Measurements from ENCODE around the gene TRAF2.

Gene TRAF2

GRCh38 chr9:136963341-136963740, 77.0 kb downstream of the TRAF2 start:
- no peak for TF ChIP-seq FOXM1 (IDR thresholded peaks at IDR 0.05; ENCODE audit: borderline replicate concordance, low read depth)
- TF ChIP-seq MAX (IDR thresholded peaks at IDR 0.05), result no peak
- no peak for TF ChIP-seq NFIC (IDR thresholded peaks at IDR 0.05)
- TF ChIP-seq TCF12 (IDR thresholded peaks at IDR 0.05; ENCODE audit: low read depth), result no peak
- no peak for TF ChIP-seq CEBPB (IDR thresholded peaks at IDR 0.05)
- no peak for TF ChIP-seq ZBTB7A (IDR thresholded peaks at IDR 0.05; ENCODE audit: low read depth)
- no peak for TF ChIP-seq TEAD4 (IDR thresholded peaks at IDR 0.05)
- TF ChIP-seq EP300 (IDR thresholded peaks at IDR 0.05; ENCODE audit: borderline replicate concordance), result no peak
- no peak for TF ChIP-seq USF1 (IDR thresholded peaks at IDR 0.05)
- TF ChIP-seq YY1 (IDR thresholded peaks at IDR 0.05; ENCODE audit: low read depth), result no peak
- TF ChIP-seq RAD21 (IDR thresholded peaks at IDR 0.05; ENCODE audit: low read depth), result no peak

DNA sequence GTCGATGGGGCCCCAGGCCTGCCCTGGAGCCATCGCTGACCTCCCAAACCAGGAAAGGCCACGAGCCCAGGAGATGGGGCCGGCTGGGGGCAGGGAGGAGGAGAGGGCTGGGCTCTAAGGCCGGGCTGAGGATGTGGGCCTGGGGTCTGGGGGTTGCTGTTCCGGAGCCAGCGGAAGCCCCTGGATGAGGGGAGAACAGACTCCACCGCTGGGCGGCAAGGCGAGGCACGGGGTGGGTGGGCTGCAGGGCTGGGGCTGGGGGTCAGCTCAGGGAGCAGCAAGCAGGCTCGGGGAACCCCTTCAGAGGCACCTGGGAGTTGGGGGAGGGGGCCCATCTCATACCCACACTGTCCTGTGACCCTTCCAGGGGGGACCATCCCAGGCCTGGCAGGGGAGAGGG, 77.4 kb downstream of the TRAF2 start:
- no peak for TF ChIP-seq TCF12 (IDR thresholded peaks at IDR 0.05; ENCODE audit: low read depth)
- TF ChIP-seq ZBTB7A (IDR thresholded peaks at IDR 0.05; ENCODE audit: low read depth), result no peak
- TF ChIP-seq CREB1 (IDR thresholded peaks at IDR 0.05; ENCODE audit: low read depth), result no peak
- TF ChIP-seq TEAD4 (IDR thresholded peaks at IDR 0.05), result no peak
- no peak for TF ChIP-seq RAD21 (IDR thresholded peaks at IDR 0.05; ENCODE audit: low read depth)
- no peak for TF ChIP-seq EGR1 (IDR thresholded peaks at IDR 0.05)
- TF ChIP-seq EP300 (IDR thresholded peaks at IDR 0.05; ENCODE audit: borderline replicate concordance), result no peak
- TF ChIP-seq MAX (IDR thresholded peaks at IDR 0.05), result no peak
- no peak for TF ChIP-seq USF1 (IDR thresholded peaks at IDR 0.05)
- TF ChIP-seq CEBPB (IDR thresholded peaks at IDR 0.05), result no peak
- no peak for TF ChIP-seq YY1 (IDR thresholded peaks at IDR 0.05; ENCODE audit: low read depth)
- no peak for TF ChIP-seq NFIC (IDR thresholded peaks at IDR 0.05)
- no peak for TF ChIP-seq TAF1 (IDR thresholded peaks at IDR 0.05; ENCODE audit: low read depth)
- TF ChIP-seq REST (IDR thresholded peaks at IDR 0.05; ENCODE audit: low read depth), result no peak
- no peak for TF ChIP-seq FOXM1 (IDR thresholded peaks at IDR 0.05; ENCODE audit: borderline replicate concordance, low read depth)

GRCh38 chr9:136964171-136964689, 77.9 kb downstream of the TRAF2 start:
- TF ChIP-seq USF1 (IDR thresholded peaks at IDR 0.05) (no peak), REST (IDR thresholded peaks at IDR 0.05; ENCODE audit: low read depth) (peak; percentile 41; the same call in 1 of the 2 replicates)

- TF ChIP-seq RAD21 (IDR thresholded peaks at IDR 0.05; ENCODE audit: low read depth), result no peak
- TF ChIP-seq ZBTB7A (IDR thresholded peaks at IDR 0.05; ENCODE audit: low read depth), result no peak
- no peak for TF ChIP-seq EP300 (IDR thresholded peaks at IDR 0.05; ENCODE audit: borderline replicate concordance)
- no peak for TF ChIP-seq TCF12 (IDR thresholded peaks at IDR 0.05; ENCODE audit: low read depth)
- TF ChIP-seq YY1 (IDR thresholded peaks at IDR 0.05; ENCODE audit: low read depth), result no peak
- TF ChIP-seq EGR1 (IDR thresholded peaks at IDR 0.05), result no peak
- TF ChIP-seq USF1 (IDR thresholded peaks at IDR 0.05), result no peak
- TF ChIP-seq CREB1 (IDR thresholded peaks at IDR 0.05; ENCODE audit: low read depth), result no peak
- TF ChIP-seq TAF1 (IDR thresholded peaks at IDR 0.05; ENCODE audit: low read depth), result no peak
- TF ChIP-seq TEAD4 (IDR thresholded peaks at IDR 0.05), result no peak
Observed at GRCh38 chr9:136964833-136965422, 78.6 kb downstream of the TRAF2 start.

DNA sequence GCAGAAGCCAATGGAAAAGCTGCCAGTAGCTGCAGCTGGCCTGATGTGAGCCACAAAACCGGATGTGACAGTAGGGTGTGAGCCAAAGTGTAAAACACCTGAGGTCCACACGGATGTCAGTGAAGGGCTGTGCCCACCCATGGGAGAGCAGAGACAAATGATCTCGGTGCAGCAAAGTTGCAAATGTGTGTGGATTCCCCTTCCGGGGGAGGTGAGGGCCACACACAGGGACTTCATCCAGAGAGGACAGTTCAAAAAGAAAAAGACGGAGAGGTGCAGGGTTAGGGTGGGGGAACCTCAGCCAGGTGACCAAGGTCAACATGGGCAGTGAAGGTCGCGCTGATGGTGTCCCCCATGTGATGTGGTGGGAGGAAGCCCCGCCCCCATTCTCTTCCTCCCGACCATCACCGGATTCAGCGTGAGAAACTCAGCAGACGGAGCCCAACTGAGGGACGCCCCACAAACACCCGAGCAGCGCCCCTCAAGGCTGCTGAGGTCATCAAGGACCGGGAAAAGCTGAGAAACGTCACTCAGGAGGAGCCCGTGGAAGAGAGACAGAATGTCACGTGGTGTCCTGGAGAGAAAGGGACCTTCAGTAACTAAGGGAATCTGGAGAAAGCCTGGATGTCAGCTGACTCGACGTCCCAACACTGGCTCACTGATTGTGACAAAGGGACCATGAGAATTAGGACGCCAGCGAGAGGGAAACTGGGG, 79.6 kb downstream of the TRAF2 start:
- TF ChIP-seq EGR1 (IDR thresholded peaks at IDR 0.05) (no peak), EP300 (IDR thresholded peaks at IDR 0.05; ENCODE audit: borderline replicate concordance) (no peak), TAF1 (IDR thresholded peaks at IDR 0.05; ENCODE audit: low read depth) (no peak), USF1 (IDR thresholded peaks at IDR 0.05) (no peak), TCF12 (IDR thresholded peaks at IDR 0.05; ENCODE audit: low read depth) (no peak), ZBTB7A (IDR thresholded peaks at IDR 0.05; ENCODE audit: low read depth) (no peak), YY1 (IDR thresholded peaks at IDR 0.05; ENCODE audit: low read depth) (no peak), TEAD4 (IDR thresholded peaks at IDR 0.05) (no peak), CEBPB (IDR thresholded peaks at IDR 0.05) (no peak)

Data from Ishikawa (cell line).